Activated T-cell treated with anti-CD3 and anti-CD28 coated beads for 4 hours (primary cell): ENCODE results near the gene ABHD4.
"Not testable (repeated sequence)": the region's sequence is repeated elsewhere in the genome, so short reads cannot be mapped to it uniquely, and the experiment has no call there.

Experiments used
- DNase-seq: peaks from one replicate; pipeline ENCODE4 v3.0.0-alpha.2; 2020

ABHD4 gene

GRCh38 chr14:22630066-22630465 is 32.0 kb downstream of the ABHD4 start:
- no peak for DNase-seq

- no peak for DNase-seq
Observed at GRCh38 chr14:22630486-22630885, 32.4 kb downstream of the ABHD4 start.

- no peak for DNase-seq
Observed at GRCh38 chr14:22634233-22634900, 36.3 kb downstream of the ABHD4 start.

GRCh38 chr14:22635980-22636379 is 37.9 kb downstream of the ABHD4 start:
- not testable (repeated sequence) for DNase-seq

GRCh38 chr14:22640192-22640591 is 42.1 kb downstream of the ABHD4 start:
- no peak for DNase-seq

GRCh38 chr14:22641846-22642245 is 43.7 kb downstream of the ABHD4 start:
- DNase-seq, result no peak

- DNase-seq, result no peak
Observed at GRCh38 chr14:22644305-22644635, 46.2 kb downstream of the ABHD4 start, which contains the start of gene OR6J1. Gene OR6J1, minus strand, starts transcription at chr14:22644352. Its CDS starts 9,541 bp downstream, at chr14:22634811.

GRCh38 chr14:22646570-22647254 is 48.6 kb downstream of the ABHD4 start:
- DNase-seq, result no peak

GRCh38 chr14:22648506-22648905 is 50.4 kb downstream of the ABHD4 start:
- no peak for DNase-seq

GRCh38 chr14:22650046-22650739 is 52.1 kb downstream of the ABHD4 start:
- no peak for DNase-seq

- no peak for DNase-seq
Observed at GRCh38 chr14:22650960-22651521, 52.9 kb downstream of the ABHD4 start.

- no peak for DNase-seq
Observed at GRCh38 chr14:22651586-22651985, 53.5 kb downstream of the ABHD4 start.

GRCh38 chr14:22653012-22653621 is 55.0 kb downstream of the ABHD4 start:
- peak; percentile 30 for DNase-seq

GRCh38 chr14:22656226-22656625 is 58.1 kb downstream of the ABHD4 start:
- DNase-seq, result no peak

- DNase-seq, result no peak
Observed at GRCh38 chr14:22656945-22657731, 59.0 kb downstream of the ABHD4 start.

- DNase-seq, result no peak
Observed at GRCh38 chr14:22657861-22658260, 59.8 kb downstream of the ABHD4 start.

- no peak for DNase-seq
Observed at GRCh38 chr14:22658946-22659345, 60.8 kb downstream of the ABHD4 start.

GRCh38 chr14:22660654-22661053 is 62.6 kb downstream of the ABHD4 start:
- no peak for DNase-seq
